H9 (cell line): ENCODE data around the gene TMCC1. TPM values are rescaled to one million over a fixed set of nuclear protein-coding genes. Genes with fewer than 3 reads are reported as not detected.

ENCODE experiments used
- DNase-seq: peaks from one replicate; pipeline ENCODE4 v3.0.0-alpha.2; 2017
- H2AFZ ChIP-seq: one replicate; pipeline ENCODE4 v1.6.1; 2013; ENCODE audit warnings: mild to moderate bottlenecking, low read length, control low read depth, moderate library complexity
- H2AK5ac ChIP-seq: 2 replicates; pipeline ENCODE4 v1.6.1; 2013; ENCODE audit warnings: low read length, control low read depth, mixed read lengths; ENCODE audit not compliant: insufficient read length
- H2BK120ac ChIP-seq: one replicate; pipeline ENCODE4 v1.6.1; 2013; ENCODE audit warnings: low read depth, mild to moderate bottlenecking, low read length, control low read depth, inconsistent platforms; ENCODE audit not compliant: poor library complexity, severe bottlenecking
- H2BK12ac ChIP-seq: 2 replicates; pipeline ENCODE4 v1.6.1; 2013; ENCODE audit warnings: low read length, control low read depth, mixed read lengths, low read depth; ENCODE audit not compliant: insufficient read length
- H2BK15ac ChIP-seq: 2 replicates; pipeline ENCODE4 v1.6.1; 2013; ENCODE audit warnings: low read depth, low read length, control low read depth
- H2BK20ac ChIP-seq: one replicate; pipeline ENCODE4 v1.6.1; 2013; ENCODE audit warnings: low read depth, mild to moderate bottlenecking, low read length, control low read depth, inconsistent platforms; ENCODE audit not compliant: poor library complexity, severe bottlenecking
- H2BK5ac ChIP-seq: 2 replicates; pipeline ENCODE4 v1.6.1; 2013; ENCODE audit warnings: low read length, control low read depth, mixed read lengths; ENCODE audit not compliant: insufficient read length
- H3K14ac ChIP-seq: 2 replicates; pipeline ENCODE4 v1.6.1; 2013; ENCODE audit warnings: low read length, control low read depth; ENCODE audit not compliant: insufficient read depth
- H3K18ac ChIP-seq: 2 replicates; pipeline ENCODE4 v1.6.1; 2013; ENCODE audit warnings: low read depth, mild to moderate bottlenecking, mixed read lengths, low read length, control low read depth; ENCODE audit not compliant: insufficient read length
- H3K23ac ChIP-seq: 2 replicates; pipeline ENCODE4 v1.6.1; 2013; ENCODE audit warnings: low read length, control low read depth, mixed read lengths, low read depth; ENCODE audit not compliant: insufficient read length
- H3K23me2 ChIP-seq: 2 replicates; pipeline ENCODE4 v1.6.1; 2013; ENCODE audit warnings: low read depth, mild to moderate bottlenecking, mixed read lengths, low read length, control low read depth; ENCODE audit not compliant: insufficient read length, poor library complexity, severe bottlenecking
- H3K27ac ChIP-seq: 2 replicates; pipeline ENCODE4 v1.5.1; 2013; ENCODE audit warnings: low read length, control low read depth, mixed read lengths, low read depth; ENCODE audit not compliant: insufficient read length
- H3K27me3 ChIP-seq: 2 replicates; pipeline ENCODE4 v1.6.1; 2013; ENCODE audit warnings: low read length, control low read depth, inconsistent platforms; ENCODE audit not compliant: insufficient read depth
- H3K4ac ChIP-seq: 2 replicates; pipeline ENCODE4 v1.6.1; 2013; ENCODE audit warnings: low read depth, mild to moderate bottlenecking, control low read depth, inconsistent platforms, low read length, moderate library complexity
- H3K4me1 ChIP-seq: 2 replicates; pipeline ENCODE4 v1.6.1; 2013; ENCODE audit warnings: low read length, control low read depth, inconsistent platforms; ENCODE audit not compliant: insufficient read depth
- H3K4me2 ChIP-seq: 2 replicates; pipeline ENCODE4 v1.6.1; 2013; ENCODE audit warnings: low read length, control low read depth, mixed read lengths; ENCODE audit not compliant: insufficient read length, insufficient read depth
- H3K56ac ChIP-seq: 2 replicates; pipeline ENCODE4 v1.6.1; 2013; ENCODE audit warnings: low read depth, mild to moderate bottlenecking, mixed read lengths, low read length, control low read depth; ENCODE audit not compliant: insufficient read length
- H3K79me1 ChIP-seq: 2 replicates; pipeline ENCODE4 v1.6.1; 2013; ENCODE audit warnings: low read depth, mild to moderate bottlenecking, moderate library complexity, low read length, control low read depth, inconsistent platforms; ENCODE audit not compliant: insufficient read depth, poor library complexity, severe bottlenecking
- H3K79me2 ChIP-seq: 2 replicates; pipeline ENCODE4 v1.6.1; 2013; ENCODE audit warnings: low read length, control low read depth, inconsistent platforms; ENCODE audit not compliant: insufficient read depth
- H3K9ac ChIP-seq: 2 replicates; pipeline ENCODE4 v1.6.1; 2013; ENCODE audit warnings: low read length, control low read depth, mixed read lengths; ENCODE audit not compliant: insufficient read length; ENCODE audit errors: extremely low read depth
- H3K9me3 ChIP-seq: one replicate; pipeline ENCODE4 v1.6.1; 2013; ENCODE audit warnings: low read depth, low read length, inconsistent platforms; ENCODE audit not compliant: control insufficient read depth
- H3T11ph ChIP-seq: one replicate; pipeline ENCODE4 v1.6.1; 2013; ENCODE audit warnings: mild to moderate bottlenecking, low read length, control low read depth, inconsistent platforms
- H4K20me1 ChIP-seq: one replicate; pipeline ENCODE4 v1.6.1; 2013; ENCODE audit not compliant: control insufficient read depth, insufficient read length, insufficient read depth
- H4K5ac ChIP-seq: 2 replicates; pipeline ENCODE4 v1.6.1; 2013; ENCODE audit warnings: low read depth, mild to moderate bottlenecking, mixed read lengths, low read length, control low read depth; ENCODE audit not compliant: insufficient read length
- H4K8ac ChIP-seq: replicated peaks from 2 replicates; pipeline ENCODE4 v1.6.1; 2013; ENCODE audit warnings: low read length, control low read depth, mixed read lengths, low read depth; ENCODE audit not compliant: insufficient read length
- H4K91ac ChIP-seq: 2 replicates; pipeline ENCODE4 v1.6.1; 2013; ENCODE audit warnings: low read depth, mild to moderate bottlenecking, moderate library complexity, mixed read lengths, low read length, control low read depth; ENCODE audit not compliant: insufficient read length
- H3K27ac Mint-ChIP-seq, 3 experiments: 2 replicates in 2 of 3; 3 replicates in 1 of 3; pipeline ENCODE4 v1.8.0; 2020 to 2021; ENCODE audit warnings: mixed read lengths in 3 of 3, mild to moderate bottlenecking in 1 of 3, moderate library complexity in 1 of 3
- H3K27me3 Mint-ChIP-seq: 2 replicates; pipeline ENCODE4 v1.8.0; 2021; ENCODE audit warnings: low read depth, mild to moderate bottlenecking, moderate library complexity, mixed read lengths
- H3K36me3 Mint-ChIP-seq, 3 experiments: 2 replicates in 2 of 3; 3 replicates in 1 of 3; pipeline ENCODE4 v1.8.0; 2020 to 2021; ENCODE audit warnings: low read depth in 3 of 3, mixed read lengths in 3 of 3; ENCODE audit not compliant: insufficient read depth in 1 of 3
- H3K4me1 Mint-ChIP-seq, 2 experiments: 2 replicates each; pipeline ENCODE4 v1.8.0; 2020; ENCODE audit warnings: mixed read lengths in 2 of 2
- H3K4me3 Mint-ChIP-seq, 2 experiments: 2 replicates in 1 of 2; 3 replicates in 1 of 2; pipeline ENCODE4 v1.8.0; 2020 to 2021; ENCODE audit warnings: mild to moderate bottlenecking in 2 of 2, mixed read lengths in 2 of 2, moderate library complexity in 1 of 2
- H3K9me3 Mint-ChIP-seq, 2 experiments: 2 replicates in 1 of 2; 3 replicates in 1 of 2; pipeline ENCODE4 v1.8.0; 2020; ENCODE audit warnings: mild to moderate bottlenecking in 2 of 2, mixed read lengths in 2 of 2, moderate library complexity in 1 of 2
- WGBS: extraction: QIAGEN DNeasy Blood & Tissue Kit; methylation state at CpG from one replicate; pipeline ENCODE4 v1.1.7; 2013; ENCODE audit warnings: missing lambda C conversion rate, low lambda C conversion rate, mixed read lengths; ENCODE audit not compliant: insufficient read length; ENCODE audit errors: extremely low coverage; 5-methylcytosine and 5-hydroxymethylcytosine counted together
- total RNA-seq: library from RNA; stranded (reverse); gene quantifications from 2 replicates; pipeline ENCODE4 v1.2.1, GENCODE V29; 2021
- TF ChIP-seq, protein P1 (sequence below): fragments of 200-600 bp; sonication (generic); conservative IDR thresholded peaks from 3 replicates; pipeline ENCODE4 v1.8.0; 2021; ENCODE audit warnings: antibody characterized with exemption, mild to moderate bottlenecking

Gene TMCC1
- total RNA-seq, 1 experiment from 2014 or later = 24.4 TPM

DNA sequence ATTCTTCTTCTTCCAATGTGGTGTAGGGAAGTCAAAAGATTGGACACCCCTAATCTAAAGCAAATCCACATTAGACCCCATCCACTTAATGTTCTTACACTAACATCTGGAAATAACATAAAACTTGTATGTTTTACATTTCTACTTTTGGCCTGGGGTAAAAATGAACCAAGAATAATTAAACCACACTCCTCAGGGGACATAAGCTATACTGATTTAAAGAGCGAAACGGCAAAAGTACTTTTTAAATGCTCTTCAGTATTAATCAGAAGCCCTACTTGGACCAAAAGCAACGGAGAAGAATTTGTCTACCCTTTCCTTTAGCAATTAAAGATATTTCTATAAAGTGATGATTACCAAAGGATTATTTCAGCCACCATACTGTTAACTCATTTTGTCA lies 123.9 kb downstream of the TMCC1 start:
- Histone ChIP-seq H2BK15ac (no peak overlapping the region), H3K14ac (no peak overlapping the region), H3K79me2 (no peaks in the 10 kb centered on the region), H2AFZ (no peak overlapping the region), H3K27me3 (no peaks in the 10 kb centered on the region), H2BK5ac (no peak overlapping the region), H4K91ac (no peak overlapping the region), H2BK12ac (no peak overlapping the region), H2BK20ac (no peak overlapping the region), H2BK120ac (no peak overlapping the region), H3K79me1 (no peaks in the 10 kb centered on the region), H3K4me2 (no peak overlapping the region), H3K4ac (no peak overlapping the region), H3K27ac (no peak overlapping the region), H3K9ac (no peak overlapping the region), H3T11ph (no peak overlapping the region), H3K4me1 (no peaks in the 10 kb centered on the region), H4K20me1 (no peaks in the 10 kb centered on the region), H4K5ac (no peak overlapping the region), H2AK5ac (no peak overlapping the region), H3K23ac (no peak overlapping the region), H3K56ac (no peak overlapping the region), H3K9me3 (no peaks in the 10 kb centered on the region), H4K8ac (no peak overlapping the region), H3K23me2 (no peaks in the 10 kb centered on the region), H3K18ac (no peak overlapping the region)
- H3K27ac Mint-ChIP-seq = no peak overlapping the region
- no peaks in the 10 kb centered on the region for H3K27me3 Mint-ChIP-seq
- H3K4me3 Mint-ChIP-seq = no peak overlapping the region
- peaks cover 0 to 4% (median 3%) of the 10 kb centered on the region in 3 experiments; a peak in 2 of 7 replicates for H3K36me3 Mint-ChIP-seq
- no peaks in the 10 kb centered on the region for H3K9me3 Mint-ChIP-seq
- no CpG with 5 or more reads among the region's 3 CpGs for WGBS
- TF ChIP-seq, protein P1, sequence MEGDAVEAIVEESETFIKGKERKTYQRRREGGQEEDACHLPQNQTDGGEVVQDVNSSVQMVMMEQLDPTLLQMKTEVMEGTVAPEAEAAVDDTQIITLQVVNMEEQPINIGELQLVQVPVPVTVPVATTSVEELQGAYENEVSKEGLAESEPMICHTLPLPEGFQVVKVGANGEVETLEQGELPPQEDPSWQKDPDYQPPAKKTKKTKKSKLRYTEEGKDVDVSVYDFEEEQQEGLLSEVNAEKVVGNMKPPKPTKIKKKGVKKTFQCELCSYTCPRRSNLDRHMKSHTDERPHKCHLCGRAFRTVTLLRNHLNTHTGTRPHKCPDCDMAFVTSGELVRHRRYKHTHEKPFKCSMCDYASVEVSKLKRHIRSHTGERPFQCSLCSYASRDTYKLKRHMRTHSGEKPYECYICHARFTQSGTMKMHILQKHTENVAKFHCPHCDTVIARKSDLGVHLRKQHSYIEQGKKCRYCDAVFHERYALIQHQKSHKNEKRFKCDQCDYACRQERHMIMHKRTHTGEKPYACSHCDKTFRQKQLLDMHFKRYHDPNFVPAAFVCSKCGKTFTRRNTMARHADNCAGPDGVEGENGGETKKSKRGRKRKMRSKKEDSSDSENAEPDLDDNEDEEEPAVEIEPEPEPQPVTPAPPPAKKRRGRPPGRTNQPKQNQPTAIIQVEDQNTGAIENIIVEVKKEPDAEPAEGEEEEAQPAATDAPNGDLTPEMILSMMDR = no peak
- DNase-seq = no peak
- H3K4me1 Mint-ChIP-seq = peaks cover 2 to 7% of the 10 kb centered on the region in 2 experiments; a peak in 3 of 4 replicates
